ENCODE measurements around the gene STARD7.
"Not testable (repeated sequence)": the region's sequence is repeated elsewhere in the genome, so short reads cannot be mapped to it uniquely, and the experiment has no call there.

Gene STARD7

GRCh38 chr2:96208143-96209010 lies at the start of gene STARD7:
STARD7 (minus strand) TSS chr2:96208827; CDS start chr2:96208434, 393 bp downstream.
- DNase-seq (ENCODE audit: low read depth), result peak; percentile 93

- DNase-seq (ENCODE audit: low read depth), result not testable (repeated sequence)
These were observed 49.1 kb upstream of the STARD7 start for GRCh38 chr2:96257744-96258143.

- DNase-seq (ENCODE audit: low read depth), result no peak
These were observed 48.0 kb upstream of the STARD7 start for GRCh38 chr2:96256611-96257113.

GRCh38 chr2:96254571-96254970 lies 45.9 kb upstream of the STARD7 start:
- no peak for DNase-seq (ENCODE audit: low read depth)

GRCh38 chr2:96253006-96253405 lies 44.4 kb upstream of the STARD7 start:
- DNase-seq (ENCODE audit: low read depth), result no peak

- DNase-seq (ENCODE audit: low read depth), result no peak
These were observed 43.9 kb upstream of the STARD7 start for GRCh38 chr2:96252526-96252925.

- peak; percentile 60 for DNase-seq (ENCODE audit: low read depth)
These were observed 43.2 kb upstream of the STARD7 start for GRCh38 chr2:96251721-96252292.

- no peak for DNase-seq (ENCODE audit: low read depth)
These were observed 41.6 kb upstream of the STARD7 start for GRCh38 chr2:96250188-96250587.

GRCh38 chr2:96249654-96250053 lies 41.0 kb upstream of the STARD7 start:
- no peak for DNase-seq (ENCODE audit: low read depth)

GRCh38 chr2:96248624-96249023 lies 40.0 kb upstream of the STARD7 start:
- no peak for DNase-seq (ENCODE audit: low read depth)

GRCh38 chr2:96247896-96248295 lies 39.3 kb upstream of the STARD7 start:
- DNase-seq (ENCODE audit: low read depth), result no peak

GRCh38 chr2:96247009-96247408 lies 38.4 kb upstream of the STARD7 start:
- DNase-seq (ENCODE audit: low read depth), result no peak

- DNase-seq (ENCODE audit: low read depth), result no peak
These were observed 37.2 kb upstream of the STARD7 start for GRCh38 chr2:96245609-96246390.

GRCh38 chr2:96243843-96244242 lies 35.2 kb upstream of the STARD7 start:
- DNase-seq (ENCODE audit: low read depth), result no peak

GRCh38 chr2:96241900-96242611 lies 33.4 kb upstream of the STARD7 start:
- DNase-seq (ENCODE audit: low read depth), result no peak

- DNase-seq (ENCODE audit: low read depth), result no peak
These were observed 32.6 kb upstream of the STARD7 start for GRCh38 chr2:96241227-96241626.

GRCh38 chr2:96240341-96241038 lies 31.9 kb upstream of the STARD7 start:
- DNase-seq (ENCODE audit: low read depth), result no peak

GRCh38 chr2:96239745-96240264 lies 31.2 kb upstream of the STARD7 start:
- no peak for DNase-seq (ENCODE audit: low read depth)

GRCh38 chr2:96239091-96239490 lies 30.5 kb upstream of the STARD7 start:
- DNase-seq (ENCODE audit: low read depth), result no peak

- no peak for DNase-seq (ENCODE audit: low read depth)
These were observed 29.6 kb upstream of the STARD7 start for GRCh38 chr2:96238266-96238665.

GRCh38 chr2:96236882-96237281 lies 28.3 kb upstream of the STARD7 start:
- no peak for DNase-seq (ENCODE audit: low read depth)

All from HS-27A (cell line).